Mesodermal cell (in vitro differentiated cells): Measurements from ENCODE around the gene ARHGAP21.

Experiments
- H3K27ac ChIP-seq: 2 replicates; pipeline ENCODE4 v1.7.0; 2013; ENCODE audit warnings: mild to moderate bottlenecking, low read depth, low read length, moderate library complexity; ENCODE audit not compliant: severe bottlenecking
- H3K36me3 ChIP-seq: 2 replicates; pipeline ENCODE4 v1.7.1; 2013; ENCODE audit warnings: mild to moderate bottlenecking, low read length, moderate library complexity; ENCODE audit not compliant: control insufficient read depth, insufficient read depth
- H3K4me1 ChIP-seq: one replicate; pipeline ENCODE4 v1.7.1; 2013; ENCODE audit warnings: mild to moderate bottlenecking, low read length; ENCODE audit not compliant: insufficient read depth, control insufficient read depth, poor library complexity, severe bottlenecking
- H3K4me3 ChIP-seq: 2 replicates; pipeline ENCODE4 v1.7.0; 2013; ENCODE audit warnings: low read length, control low read depth, mild to moderate bottlenecking; ENCODE audit not compliant: insufficient read depth, poor library complexity, severe bottlenecking; ENCODE audit errors: extremely low read depth
- H3K9me3 ChIP-seq: 2 replicates; pipeline ENCODE4 v1.7.1; 2013; ENCODE audit warnings: mild to moderate bottlenecking, low read length, moderate library complexity; ENCODE audit not compliant: control insufficient read depth
- WGBS, 2 experiments: methylation state at CpG; one replicate each; pipeline ENCODE4 v1.1.5; 2013; ENCODE audit warnings: missing lambda C conversion rate in 2 of 2; ENCODE audit not compliant: insufficient coverage in 2 of 2; 5-methylcytosine and 5-hydroxymethylcytosine counted together

ARHGAP21 gene

GRCh38 chr10:24603333-24603732 is 120.4 kb downstream of the ARHGAP21 start:
- Histone ChIP-seq H3K4me1 (peaks cover 6% of the 10 kb centered on the region), H3K4me3 (no peak overlapping the region), H3K9me3 (no peaks in the 10 kb centered on the region), H3K36me3 (peaks cover 59% of the 10 kb centered on the region), H3K27ac (no peak overlapping the region)
- 94 to 100% methylated on average over 2 of the region's 2 CpGs for WGBS, 2 experiments

GRCh38 chr10:24597961-24598360 is 125.7 kb downstream of the ARHGAP21 start:
- H3K36me3 ChIP-seq = peaks cover 71% of the 10 kb centered on the region
- no peak overlapping the region for H3K27ac ChIP-seq
- 90% methylated on average over 2 of the region's 3 CpGs; no CpG with 5 or more reads in 1 of the 2 experiments for WGBS, 2 experiments
- H3K9me3 ChIP-seq = no peaks in the 10 kb centered on the region
- H3K4me3 ChIP-seq = no peak overlapping the region
- H3K4me1 ChIP-seq = no peaks in the 10 kb centered on the region

GRCh38 chr10:24597426-24597825 is 126.3 kb downstream of the ARHGAP21 start:
- H3K4me3 ChIP-seq = no peak overlapping the region
- H3K27ac ChIP-seq = no peak overlapping the region
- WGBS, 2 experiments = 100% methylated on average over 2 of the region's 7 CpGs; no CpG with 5 or more reads in 1 of the 2 experiments
- H3K36me3 ChIP-seq = peaks cover 71% of the 10 kb centered on the region
- no peaks in the 10 kb centered on the region for H3K9me3 ChIP-seq
- H3K4me1 ChIP-seq = no peaks in the 10 kb centered on the region

GRCh38 chr10:24596217-24596930 is 127.3 kb downstream of the ARHGAP21 start:
- WGBS, 2 experiments = 50 to 94% methylated on average over 2 to 3 of the region's 11 CpGs
- Histone ChIP-seq H3K27ac (no peak overlapping the region), H3K9me3 (no peaks in the 10 kb centered on the region), H3K4me3 (no peak overlapping the region), H3K36me3 (peaks cover 75% of the 10 kb centered on the region), H3K4me1 (no peaks in the 10 kb centered on the region)

- H3K9me3 ChIP-seq = no peaks in the 10 kb centered on the region
- H3K4me3 ChIP-seq = no peak overlapping the region
- H3K36me3 ChIP-seq = peaks cover 84% of the 10 kb centered on the region
- H3K4me1 ChIP-seq = no peaks in the 10 kb centered on the region
- H3K27ac ChIP-seq = no peak overlapping the region
These were observed 132.8 kb downstream of the ARHGAP21 start for GRCh38 chr10:24590697-24591457.

GRCh38 chr10:24589265-24589664 is 134.4 kb downstream of the ARHGAP21 start:
- H3K36me3 ChIP-seq = peaks cover 76% of the 10 kb centered on the region
- no peak overlapping the region for H3K4me3 ChIP-seq
- H3K9me3 ChIP-seq = no peaks in the 10 kb centered on the region
- no peak overlapping the region for H3K27ac ChIP-seq
- WGBS, 2 experiments = no CpG with 5 or more reads among the region's 2 CpGs
- no peaks in the 10 kb centered on the region for H3K4me1 ChIP-seq

- Histone ChIP-seq H3K4me3 (no peak overlapping the region), H3K27ac (no peak overlapping the region), H3K36me3 (peaks cover 10% of the 10 kb centered on the region), H3K9me3 (no peaks in the 10 kb centered on the region), H3K4me1 (no peaks in the 10 kb centered on the region)
- WGBS, 2 experiments = 50 to 62% methylated on average over 1 to 2 of the region's 4 CpGs
These were observed 143.8 kb downstream of the ARHGAP21 start for GRCh38 chr10:24579906-24580305.

GRCh38 chr10:24579448-24579847 is 144.2 kb downstream of the ARHGAP21 start:
- 100% methylated on average over 1 of the region's 1 CpG; no CpG with 5 or more reads in 1 of the 2 experiments for WGBS, 2 experiments
- Histone ChIP-seq H3K27ac (no peak overlapping the region), H3K9me3 (no peaks in the 10 kb centered on the region), H3K4me3 (no peak overlapping the region), H3K36me3 (peaks cover 10% of the 10 kb centered on the region), H3K4me1 (no peaks in the 10 kb centered on the region)

GRCh38 chr10:24575481-24576002 is 148.1 kb downstream of the ARHGAP21 start:
- WGBS, 2 experiments = 88 to 97% methylated on average over 6 to 7 of the region's 10 CpGs
- no peak overlapping the region for H3K4me3 ChIP-seq
- no peaks in the 10 kb centered on the region for H3K4me1 ChIP-seq
- no peaks in the 10 kb centered on the region for H3K36me3 ChIP-seq
- H3K9me3 ChIP-seq = no peaks in the 10 kb centered on the region
- no peak overlapping the region for H3K27ac ChIP-seq

GRCh38 chr10:24574578-24575155 is 149.0 kb downstream of the ARHGAP21 start:
- H3K4me3 ChIP-seq = no peak overlapping the region
- no peak overlapping the region for H3K27ac ChIP-seq
- 88 to 100% methylated on average over 3 of the region's 3 CpGs for WGBS, 2 experiments
- H3K4me1 ChIP-seq = no peaks in the 10 kb centered on the region
- no peaks in the 10 kb centered on the region for H3K36me3 ChIP-seq
- H3K9me3 ChIP-seq = no peaks in the 10 kb centered on the region
